Measurements from ENCODE around the gene SLC10A3. TPM values are rescaled to one million over a fixed set of nuclear protein-coding genes. Genes with fewer than 3 reads are reported as not detected.
A peak's percentile ranks its signal among the peaks of the same experiment; 100 is the strongest.
"Not testable (repeated sequence)": the region's sequence is repeated elsewhere in the genome, so short reads cannot be mapped to it uniquely, and the experiment has no call there.

The SLC10A3 gene
- total RNA-seq, 1 donor from 2014 or later = 11.1 TPM

GRCh38 chrX:154512879-154513553 lies 22.6 kb upstream of the SLC10A3 start:
- DNase-seq = no peak
- no peak for ATAC-seq (ENCODE audit: poor library complexity)
- intact Hi-C loops (cut with DNase I) = no loop called here

- DNase-seq = no peak
- intact Hi-C loops (cut with DNase I) = no loop called here
- ATAC-seq (ENCODE audit: poor library complexity) = no peak
Observed at GRCh38 chrX:154511761-154512160, 21.3 kb upstream of the SLC10A3 start.

GRCh38 chrX:154509455-154509854 lies 19.0 kb upstream of the SLC10A3 start:
- intact Hi-C loops (cut with DNase I) = no loop called here
- ATAC-seq (ENCODE audit: poor library complexity) = no peak

GRCh38 chrX:154508384-154508745 lies 17.9 kb upstream of the SLC10A3 start:
- intact Hi-C loops (cut with DNase I) = no loop called here
- DNase-seq (no peak), ATAC-seq (ENCODE audit: poor library complexity) (no peak)

More at GRCh38 chrX:154509455-154509854, 19.0 kb upstream of the SLC10A3 start:
- no peak for DNase-seq

- DNase-seq = no peak
- no peak for ATAC-seq (ENCODE audit: poor library complexity)
Observed at GRCh38 chrX:154507673-154508383, 17.4 kb upstream of the SLC10A3 start.

GRCh38 chrX:154506483-154507332 lies 16.3 kb upstream of the SLC10A3 start:
- intact Hi-C loops (cut with DNase I) = no loop called here
- no peak for DNase-seq
- no peak for ATAC-seq (ENCODE audit: poor library complexity)

More at GRCh38 chrX:154507673-154508383, 17.4 kb upstream of the SLC10A3 start:
- intact Hi-C loops (cut with DNase I) = no loop called here

- ATAC-seq (ENCODE audit: poor library complexity) (no peak), DNase-seq (no peak)
- intact Hi-C loops (cut with DNase I) = no loop called here
Observed at GRCh38 chrX:154505734-154506133, 15.3 kb upstream of the SLC10A3 start.

GRCh38 chrX:154502989-154503388 lies 12.6 kb upstream of the SLC10A3 start:
- DNase-seq = no peak
- ATAC-seq (ENCODE audit: poor library complexity) = no peak

GRCh38 chrX:154502098-154502497 lies 11.7 kb upstream of the SLC10A3 start:
- ATAC-seq (ENCODE audit: poor library complexity) (no peak), DNase-seq (no peak)
- intact Hi-C loops (cut with DNase I) = no loop called here

More at GRCh38 chrX:154502989-154503388, 12.6 kb upstream of the SLC10A3 start:
- intact Hi-C loops (cut with DNase I) = no loop called here

- ATAC-seq (ENCODE audit: poor library complexity); intact Hi-C loops (cut with DNase I); DNase-seq: not testable (repeated sequence)
Observed at GRCh38 chrX:154501423-154501822, 11.0 kb upstream of the SLC10A3 start.

GRCh38 chrX:154496591-154497137 lies 6.2 kb upstream of the SLC10A3 start:
- DNase-seq; intact Hi-C loops (cut with DNase I); ATAC-seq (ENCODE audit: poor library complexity): not testable (repeated sequence)

GRCh38 chrX:154495472-154495922 lies 5.1 kb upstream of the SLC10A3 start:
- intact Hi-C loops (cut with DNase I) = no loop called here
- ATAC-seq (ENCODE audit: poor library complexity) = no peak
- DNase-seq = no peak

GRCh38 chrX:154494715-154495114 lies 4.3 kb upstream of the SLC10A3 start:
- intact Hi-C loops (cut with DNase I) = no loop called here
- no peak for DNase-seq
- ATAC-seq (ENCODE audit: poor library complexity) = no peak

GRCh38 chrX:154490021-154490413 lies 412 bp downstream of the SLC10A3 start:
- peak; percentile 2 for ATAC-seq (ENCODE audit: poor library complexity)
- intact Hi-C loops (cut with DNase I) = no loop called here
- no peak for DNase-seq

GRCh38 chrX:154489182-154489581 lies 1.2 kb downstream of the SLC10A3 start:
- intact Hi-C loops (cut with DNase I) = no loop called here
- ATAC-seq (ENCODE audit: poor library complexity) = no peak
- DNase-seq = no peak

GRCh38 chrX:154488336-154489075 lies 1.9 kb downstream of the SLC10A3 start:
- no peak for DNase-seq
- intact Hi-C loops (cut with DNase I) = no loop called here

GRCh38 chrX:154487518-154488290 lies 2.7 kb downstream of the SLC10A3 start:
- DNase-seq = no peak
- intact Hi-C loops (cut with DNase I) = no loop called here

More at GRCh38 chrX:154488336-154489075, 1.9 kb downstream of the SLC10A3 start:
- ATAC-seq (ENCODE audit: poor library complexity) = no peak

More at GRCh38 chrX:154487518-154488290, 2.7 kb downstream of the SLC10A3 start:
- no peak for ATAC-seq (ENCODE audit: poor library complexity)
